K562 (cell line): Measurements from ENCODE around the gene SPTA1. TPM values are rescaled to one million over a fixed set of nuclear protein-coding genes. Genes with fewer than 3 reads are reported as not detected.

Experiments used
- CTCFL ChIP-seq: IDR thresholded peaks from 2 replicates; pipeline ENCODE4 v1.6.1; 2011; ENCODE audit warnings: borderline replicate concordance, low read depth, mild to moderate bottlenecking, moderate library complexity, low read length; ENCODE audit not compliant: insufficient read depth, poor library complexity, severe bottlenecking
- EP300 ChIP-seq: IDR thresholded peaks from 2 replicates; pipeline ENCODE4 v1.6.1; 2012; ENCODE audit warnings: low read length, improper control_type of control experiment
- HDAC1 ChIP-seq, 2 experiments: fragments of 450-650 bp; IDR thresholded peaks; 2 replicates each; pipeline ENCODE4 v1.6.1; 2016 to 2017; ENCODE audit warnings: inconsistent platforms in 1 of 2, mild to moderate bottlenecking in 1 of 2, moderate library complexity in 1 of 2
- JUND ChIP-seq, 2 experiments: IDR thresholded peaks; 2 replicates in 1 of 2; 3 replicates in 1 of 2; pipeline ENCODE4 v1.6.1; 2011; ENCODE audit warnings: borderline replicate concordance in 2 of 2, low read depth in 2 of 2, low read length in 2 of 2, improper control_type of control experiment in 1 of 2, missing biosample characterization in 1 of 2, missing genetic modification characterization in 1 of 2, missing genetic modification reagents in 1 of 2
- LEF1 ChIP-seq: fragments of 450-650 bp; IDR thresholded peaks from 2 replicates; pipeline ENCODE4 v1.6.1; 2016; ENCODE audit warnings: mild to moderate bottlenecking
- MYNN ChIP-seq, 2 experiments: sonication (generic); formaldehyde crosslinking in 1 of 2; IDR thresholded peaks; 2 replicates each; pipeline versions ENCODE4 v1.5.0 to v1.6.1; 2016 to 2020; ENCODE audit warnings: antibody characterized with exemption in 1 of 2, missing genetic modification reagents in 1 of 2
- POLR2AphosphoS5 ChIP-seq: IDR thresholded peaks from 2 replicates; pipeline ENCODE4 v1.6.1; 2011; ENCODE audit warnings: mild to moderate bottlenecking, low read depth, low read length, moderate library complexity; ENCODE audit not compliant: control insufficient read depth, insufficient read depth
- POLR2H ChIP-seq: IDR thresholded peaks from 2 replicates; pipeline ENCODE4 v1.6.1; 2016; ENCODE audit warnings: missing genetic modification characterization, low read depth, mild to moderate bottlenecking, control low read depth, missing compliant biosample characterization, moderate library complexity
- SNRNP70 ChIP-seq: fragments of 200-400 bp; formaldehyde crosslinking; optimal IDR thresholded peaks from 2 replicates; pipeline ENCODE3; 2017; ENCODE audit warnings: low read depth, low read length
- ZBTB40 ChIP-seq, 2 experiments: fragments of 450-650 bp in 1 of 2; sonication (generic) in 1 of 2; formaldehyde crosslinking in 1 of 2; IDR thresholded peaks; 2 replicates each; pipeline versions ENCODE4 v1.7.1 to v1.9.0; 2016 to 2022; ENCODE audit warnings: inconsistent platforms in 1 of 2, mild to moderate bottlenecking in 1 of 2, missing genetic modification reagents in 1 of 2
- ZNF3 ChIP-seq: fragments of 250-450 bp; sonication (Bioruptor Pico); IDR thresholded peaks from 2 replicates; pipeline ENCODE4 v1.5.0; 2021; ENCODE audit warnings: mild to moderate bottlenecking, moderate library complexity
- ZNF717 ChIP-seq: fragments of 250-450 bp; sonication (Bioruptor Pico); IDR thresholded peaks from 2 replicates; pipeline ENCODE4 v1.5.0; 2021
- polyA plus RNA-seq, 8 experiments: library from polyadenylated mRNA; depleted of rRNA in 4 of 8; stranded (reverse) in 5 of 8; unstranded in 3 of 8; fragments of >200 nt; fragmentation: Nextera tagmentation in 2 of 8; fragmentation: Illumina TruSeq in 1 of 8; extraction: Ambion mirVana in 2 of 8; extraction: Trizol in 1 of 8; gene quantifications; 2 replicates each; pipeline versions ENCODE4 v1.2.1 to v1.2.3, GENCODE V29; 2011 to 2014; ENCODE audit warnings: inconsistent platforms in 1 of 8, missing spikeins in 1 of 8
- total RNA-seq, 7 experiments: library from RNA; depleted of rRNA in 6 of 7; stranded (reverse); fragments of >200 nt in 6 of 7; fragmentation: Illumina TruSeq in 2 of 7; extraction: Trizol in 2 of 7; gene quantifications; 2 replicates each; pipeline versions ENCODE4 v1.2.1 to v1.2.3, GENCODE V29; 2011 to 2021; ENCODE audit warnings: low replicate concordance in 1 of 7
- TF ChIP-seq, protein P1 (sequence below): fragments of 450-650 bp; IDR thresholded peaks from 2 replicates; pipeline ENCODE4 v1.7.1; 2018; ENCODE audit warnings: mild to moderate bottlenecking, low read depth; ENCODE audit not compliant: partially characterized antibody

The SPTA1 gene
- total and polyA plus RNA-seq, 9 of the 15 experiments (the other 6 are each of a cell fraction or from before 2014, with no cell fraction given), result 11.0 to 62.1 (median 45.9) TPM

- TF ChIP-seq POLR2H (tag), result no peak
- TF ChIP-seq ZNF717 (CRISPR knock-in tag), result no peak
- TF ChIP-seq MYNN (IDR thresholded peaks at IDR 0.05), result no peak
- TF ChIP-seq MYNN (CRISPR knock-in tag; IDR thresholded peaks at IDR 0.05), result no peak
- peak; percentile 47; the same call in 1 of the 2 replicates for TF ChIP-seq POLR2AphosphoS5
- TF ChIP-seq ZBTB40 (IDR thresholded peaks at IDR 0.05), result no peak
- no peak for TF ChIP-seq ZBTB40 (CRISPR knock-in tag; IDR thresholded peaks at IDR 0.05)
- TF ChIP-seq LEF1, result peak; percentile 57; the same call in 1 of the 2 replicates
- TF ChIP-seq JUND (IDR thresholded peaks at IDR 0.05; ENCODE audit: borderline replicate concordance, low read depth, low read length), result peak; percentile 42; the same call in 1 of the 2 replicates
- TF ChIP-seq JUND (tag; IDR thresholded peaks at IDR 0.05; ENCODE audit: borderline replicate concordance, low read depth, low read length), result no peak; the same call in 2 of the 3 replicates
- TF ChIP-seq SNRNP70, result no peak
- no peak for TF ChIP-seq ZNF3
- TF ChIP-seq EP300, result peak; percentile 76
- TF ChIP-seq HDAC1 (IDR thresholded peaks at IDR 0.05), result peak in 1 of 2 experiments; percentile 26; a peak in 1 of 4 replicates
- TF ChIP-seq, protein P1, sequence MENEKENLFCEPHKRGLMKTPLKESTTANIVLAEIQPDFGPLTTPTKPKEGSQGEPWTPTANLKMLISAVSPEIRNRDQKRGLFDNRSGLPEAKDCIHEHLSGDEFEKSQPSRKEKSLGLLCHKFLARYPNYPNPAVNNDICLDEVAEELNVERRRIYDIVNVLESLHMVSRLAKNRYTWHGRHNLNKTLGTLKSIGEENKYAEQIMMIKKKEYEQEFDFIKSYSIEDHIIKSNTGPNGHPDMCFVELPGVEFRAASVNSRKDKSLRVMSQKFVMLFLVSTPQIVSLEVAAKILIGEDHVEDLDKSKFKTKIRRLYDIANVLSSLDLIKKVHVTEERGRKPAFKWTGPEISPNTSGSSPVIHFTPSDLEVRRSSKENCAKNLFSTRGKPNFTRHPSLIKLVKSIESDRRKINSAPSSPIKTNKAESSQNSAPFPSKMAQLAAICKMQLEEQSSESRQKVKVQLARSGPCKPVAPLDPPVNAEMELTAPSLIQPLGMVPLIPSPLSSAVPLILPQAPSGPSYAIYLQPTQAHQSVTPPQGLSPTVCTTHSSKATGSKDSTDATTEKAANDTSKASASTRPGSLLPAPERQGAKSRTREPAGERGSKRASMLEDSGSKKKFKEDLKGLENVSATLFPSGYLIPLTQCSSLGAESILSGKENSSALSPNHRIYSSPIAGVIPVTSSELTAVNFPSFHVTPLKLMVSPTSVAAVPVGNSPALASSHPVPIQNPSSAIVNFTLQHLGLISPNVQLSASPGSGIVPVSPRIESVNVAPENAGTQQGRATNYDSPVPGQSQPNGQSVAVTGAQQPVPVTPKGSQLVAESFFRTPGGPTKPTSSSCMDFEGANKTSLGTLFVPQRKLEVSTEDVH, result no peak
- TF ChIP-seq CTCFL, result no peak
Measured at GRCh38 chr1:158732524-158732923, 46.0 kb upstream of the SPTA1 start (continued).
